ENCODE data around the gene PTPRB. TPM values are rescaled to one million over a fixed set of nuclear protein-coding genes. Genes with fewer than 3 reads are reported as not detected.

PTPRB gene
- total RNA-seq, 1 donor from 2014 or later, result 64.7 TPM

DNA sequence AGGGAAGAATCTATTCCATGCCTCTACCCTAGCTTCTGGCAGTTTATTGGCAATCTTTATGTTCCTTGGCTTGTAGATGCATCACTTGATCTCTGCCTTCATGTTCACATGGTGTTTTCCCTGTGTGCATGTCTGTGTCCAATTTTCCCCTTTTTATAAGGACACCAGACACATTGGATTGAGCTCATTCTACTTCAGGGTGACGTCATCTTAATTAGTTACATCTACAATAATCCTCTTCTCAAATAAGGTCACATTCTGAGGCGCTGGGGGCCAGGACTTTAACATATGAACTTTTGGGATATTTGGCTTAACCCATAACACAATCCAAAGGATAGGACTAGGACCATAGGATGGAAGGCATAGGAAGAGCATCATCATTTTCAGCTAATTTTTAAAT, 169.8 kb downstream of the PTPRB start:
- DNase-seq (ENCODE audit: low spot score), result no peak

DNA sequence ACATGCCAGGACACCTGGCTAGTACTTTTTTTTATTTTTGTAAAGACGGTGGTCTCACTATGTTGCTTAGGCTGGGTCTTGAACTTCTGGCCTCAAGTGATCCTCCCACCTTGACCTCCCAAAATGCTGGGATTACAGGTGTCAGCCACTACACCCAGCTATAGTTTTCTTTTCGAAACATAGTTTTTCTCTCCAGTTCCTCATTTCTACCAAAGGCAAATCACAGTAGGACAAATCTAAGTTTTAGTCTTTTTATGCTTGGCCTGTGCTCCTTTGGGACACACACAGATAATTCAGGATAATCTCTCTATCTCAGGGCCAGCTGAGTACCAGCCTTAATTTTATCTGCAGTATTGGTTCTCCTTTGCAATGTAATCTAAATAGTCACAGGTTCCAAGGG, 170.5 kb downstream of the PTPRB start:
- DNase-seq (ENCODE audit: low spot score), result no peak
